Fibroblast of the aortic adventitia (primary cell): ENCODE results near the gene ZNF627. TPM values are rescaled to one million over a fixed set of nuclear protein-coding genes. Genes with fewer than 3 reads are reported as not detected.
"Not testable (repeated sequence)": the region's sequence is repeated elsewhere in the genome, so short reads cannot be mapped to it uniquely, and the experiment has no call there.

Experiments
- DNase-seq: peaks from one replicate; pipeline ENCODE4 v3.0.0-alpha.2; 2010; ENCODE audit warnings: low read depth
- H3K4me3 ChIP-seq: 2 replicates; pipeline ENCODE4 v1.5.1; 2011; ENCODE audit warnings: low read depth, mild to moderate bottlenecking, control low read depth, low read length, moderate library complexity
- total RNA-seq: library from RNA; depleted of rRNA; stranded (reverse); fragments of >200 nt; gene quantifications from 2 replicates; pipeline ENCODE4 v1.2.3, GENCODE V29; 2012; ENCODE audit warnings: low replicate concordance
- TF ChIP-seq, protein P1 (sequence below): IDR thresholded peaks from 2 replicates; pipeline ENCODE4 v1.5.1; 2011; ENCODE audit warnings: mild to moderate bottlenecking, low read length, control low read depth, inconsistent platforms; ENCODE audit not compliant: insufficient read depth

ZNF627 gene
- total RNA-seq, 1 donor: 11.7 TPM

DNA sequence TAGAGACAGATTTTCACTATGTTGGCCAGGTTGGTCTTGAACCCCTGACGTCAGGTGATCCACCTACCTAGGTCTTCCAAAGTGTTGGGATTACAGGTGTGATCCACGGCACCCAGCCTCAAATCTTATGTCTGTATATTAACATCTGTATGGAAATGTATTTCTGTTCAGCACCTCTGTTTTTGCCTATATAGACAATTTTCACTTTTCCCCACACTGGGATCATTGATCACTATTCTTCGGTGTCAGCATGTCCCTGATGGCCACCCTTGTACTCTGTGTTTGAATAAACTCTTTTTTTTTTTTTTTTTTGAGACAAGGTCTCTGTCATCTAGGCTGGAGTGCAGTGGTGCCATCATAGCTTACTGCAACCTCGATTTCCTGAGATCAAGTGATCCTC, 3.2 kb upstream of the ZNF627 start:
- DNase-seq: no peak
- TF ChIP-seq, protein P1, sequence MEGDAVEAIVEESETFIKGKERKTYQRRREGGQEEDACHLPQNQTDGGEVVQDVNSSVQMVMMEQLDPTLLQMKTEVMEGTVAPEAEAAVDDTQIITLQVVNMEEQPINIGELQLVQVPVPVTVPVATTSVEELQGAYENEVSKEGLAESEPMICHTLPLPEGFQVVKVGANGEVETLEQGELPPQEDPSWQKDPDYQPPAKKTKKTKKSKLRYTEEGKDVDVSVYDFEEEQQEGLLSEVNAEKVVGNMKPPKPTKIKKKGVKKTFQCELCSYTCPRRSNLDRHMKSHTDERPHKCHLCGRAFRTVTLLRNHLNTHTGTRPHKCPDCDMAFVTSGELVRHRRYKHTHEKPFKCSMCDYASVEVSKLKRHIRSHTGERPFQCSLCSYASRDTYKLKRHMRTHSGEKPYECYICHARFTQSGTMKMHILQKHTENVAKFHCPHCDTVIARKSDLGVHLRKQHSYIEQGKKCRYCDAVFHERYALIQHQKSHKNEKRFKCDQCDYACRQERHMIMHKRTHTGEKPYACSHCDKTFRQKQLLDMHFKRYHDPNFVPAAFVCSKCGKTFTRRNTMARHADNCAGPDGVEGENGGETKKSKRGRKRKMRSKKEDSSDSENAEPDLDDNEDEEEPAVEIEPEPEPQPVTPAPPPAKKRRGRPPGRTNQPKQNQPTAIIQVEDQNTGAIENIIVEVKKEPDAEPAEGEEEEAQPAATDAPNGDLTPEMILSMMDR: no peak
- no peak overlapping the region for H3K4me3 ChIP-seq

DNA sequence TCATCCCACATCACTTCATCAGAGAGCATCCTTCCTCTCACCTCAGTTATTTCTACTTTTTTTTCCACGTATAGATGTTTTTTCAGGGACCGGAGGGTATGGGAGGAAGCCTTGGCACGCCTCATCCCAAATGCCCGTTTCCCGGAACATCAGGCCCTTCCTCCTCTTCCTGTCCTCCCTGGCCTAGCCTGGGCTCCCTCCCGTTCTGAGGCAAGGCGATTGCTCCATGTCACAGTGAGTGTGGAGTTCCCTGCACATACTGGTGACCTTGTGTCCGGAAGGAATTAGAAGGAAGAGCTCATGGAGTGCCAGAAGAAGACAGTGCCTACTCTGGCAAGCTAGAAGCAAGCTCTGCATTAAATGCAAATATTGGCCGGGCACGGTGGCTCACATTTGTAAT, 1.1 kb upstream of the ZNF627 start:
- TF ChIP-seq, protein P1: no peak
- no peak overlapping the region for H3K4me3 ChIP-seq
- DNase-seq: no peak

DNA sequence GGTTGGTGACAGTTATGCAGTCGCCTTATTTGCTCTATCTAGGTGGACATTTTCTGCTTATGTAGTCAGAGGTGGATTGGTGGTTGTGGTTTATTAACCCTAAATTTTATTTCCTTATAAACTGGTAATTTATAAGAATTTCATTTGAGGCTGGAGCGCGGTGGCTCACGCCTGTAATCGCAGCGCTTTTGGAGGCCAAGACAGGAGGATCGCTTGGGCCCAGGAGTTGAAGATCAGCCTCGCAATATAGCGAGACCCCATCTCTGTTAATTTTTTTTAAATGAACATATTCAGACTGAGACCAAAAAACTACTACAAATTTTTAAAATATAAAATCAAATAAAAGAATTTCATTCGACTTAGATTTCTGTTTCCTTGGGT, 810 bp downstream of the ZNF627 start:
- DNase-seq: peak; percentile 43
- peak overlapping the region; percentile 86 for H3K4me3 ChIP-seq
- TF ChIP-seq, protein P1: no peak

DNA sequence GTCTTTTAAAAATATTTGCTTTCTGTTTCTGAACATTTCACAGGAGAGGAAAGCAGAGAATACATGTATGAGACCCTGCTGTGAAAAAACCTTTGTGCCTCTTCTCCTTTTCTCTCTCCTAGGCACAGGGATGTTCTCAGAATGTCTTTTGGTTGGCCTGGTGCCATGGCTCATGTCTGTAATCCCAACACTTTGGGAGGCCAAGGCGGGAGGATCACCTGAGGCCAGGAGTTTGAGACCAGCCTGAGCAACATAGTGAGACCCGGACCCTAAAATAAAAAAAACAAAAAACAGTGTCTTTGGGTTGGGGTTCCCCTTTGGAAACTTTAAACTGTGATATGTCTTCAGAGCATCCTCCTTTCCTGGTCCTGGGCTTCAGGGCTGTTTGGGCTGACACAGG, 1.5 kb downstream of the ZNF627 start:
- DNase-seq: no peak
- TF ChIP-seq, protein P1: no peak
- H3K4me3 ChIP-seq: peak overlapping the region; percentile 18

DNA sequence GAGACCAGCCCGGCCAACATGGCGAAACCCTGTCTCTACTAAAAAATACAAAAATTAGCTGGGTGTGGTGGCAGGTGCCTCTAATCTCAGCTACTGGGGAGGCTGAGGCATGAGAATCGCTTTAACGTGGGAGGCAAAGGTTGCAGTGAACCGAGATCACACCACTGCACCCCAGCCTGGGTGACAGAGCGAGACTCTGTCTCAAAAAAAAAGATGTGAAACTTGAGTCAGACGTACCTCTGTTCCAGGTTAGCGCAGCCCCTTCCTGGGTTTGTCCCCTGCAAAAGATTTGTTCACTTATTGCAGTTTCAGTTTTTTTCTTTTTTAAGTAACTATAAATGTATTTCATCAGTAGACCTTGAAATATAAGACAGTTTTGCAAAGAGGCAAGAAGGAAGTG, 2.4 kb downstream of the ZNF627 start:
- DNase-seq, H3K4me3 ChIP-seq: not testable (repeated sequence)

DNA sequence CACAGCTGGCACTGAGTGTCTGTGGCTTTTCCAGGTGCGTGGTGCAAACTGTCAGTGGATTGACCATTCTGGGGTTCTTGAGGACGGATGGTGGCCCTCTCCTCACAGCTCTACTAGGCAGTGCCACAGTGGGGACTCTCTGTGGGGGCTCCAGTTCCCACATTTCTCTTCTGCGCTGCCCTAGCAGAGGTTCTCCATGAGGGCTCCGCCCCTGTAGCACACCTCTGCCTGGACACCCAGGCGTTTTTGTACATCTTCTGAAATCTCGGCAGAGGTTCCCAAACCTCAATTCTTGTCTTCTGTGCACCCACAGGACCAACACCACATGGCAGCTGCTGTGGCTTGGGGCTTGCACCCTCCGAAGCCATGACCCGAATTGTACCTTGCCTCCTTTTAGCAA, 9.2 kb downstream of the ZNF627 start:
- DNase-seq: no peak
- TF ChIP-seq, protein P1: no peak
- H3K4me3 ChIP-seq: no peak overlapping the region

DNA sequence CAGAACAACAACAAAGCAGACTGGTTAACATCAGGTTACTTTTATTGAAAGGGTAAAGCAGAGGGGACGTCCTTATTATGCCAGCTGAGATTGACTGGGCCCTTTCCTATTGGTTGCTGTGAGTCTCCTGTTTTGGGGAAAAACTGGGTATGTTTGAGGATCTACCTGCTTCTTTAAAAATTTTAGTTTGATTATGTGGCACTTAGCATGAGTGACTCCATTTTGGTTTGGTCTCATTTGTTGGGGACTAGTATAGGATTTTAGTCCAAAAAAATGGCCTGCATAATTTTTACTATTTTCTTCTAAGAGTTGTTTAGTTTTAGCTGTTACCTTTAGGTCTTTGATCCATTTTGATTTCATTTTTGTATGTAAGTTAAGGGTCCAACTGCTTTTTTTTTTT, 14.4 kb downstream of the ZNF627 start:
- no peak overlapping the region for H3K4me3 ChIP-seq
- TF ChIP-seq, protein P1: no peak
- DNase-seq: no peak
